PC-9 (cell line): ENCODE measurements around the gene NDST1. TPM values are rescaled to one million over a fixed set of nuclear protein-coding genes. Genes with fewer than 3 reads are reported as not detected.

Experiments used
- BruUV-seq: library from RNA; stranded (reverse); fragments of 400-500 nt; replicated peaks from 2 replicates; lab custom pipeline; 2021; lab: Mats Ljungman, UMichigan
- CTCF ChIA-PET: fragments of 300-600 bp; sonication (Branson Sonifier 250); formaldehyde crosslinking; loops from one replicate; lab custom pipeline; 2022; ENCODE audit warnings: antibody characterized with exemption; lab: Charles Lee
- POLR2A ChIA-PET: fragments of 300-600 bp; sonication (Branson Sonifier 250); formaldehyde crosslinking; loops from one replicate; lab custom pipeline; 2022; ENCODE audit warnings: antibody characterized with exemption; ENCODE audit not compliant: unreplicated experiment; lab: Charles Lee
- DNase-seq, 2 experiments: peaks; one replicate each; pipeline versions ENCODE4 v3.0.0 to v3.0.0-alpha.2; 2015 to 2022; ENCODE audit warnings: mixed read lengths in 1 of 2
- H2AFZ ChIP-seq: fragments of 200-600 bp; sonication (generic); 2 replicates; pipeline ENCODE4 v1.8.1; 2017; ENCODE audit warnings: antibody characterized with exemption
- H3F3A ChIP-seq: fragments of 200-600 bp; sonication (generic); 2 replicates; pipeline ENCODE4 v1.8.1; 2017; ENCODE audit warnings: antibody characterized with exemption, mild to moderate bottlenecking, low read depth; ENCODE audit not compliant: insufficient read depth
- H3K27ac ChIP-seq: fragments of 200-600 bp; sonication (generic); 2 replicates; pipeline ENCODE4 v1.6.1; 2016; ENCODE audit warnings: mixed run types
- H3K27me3 ChIP-seq: fragments of 200-600 bp; sonication (generic); 2 replicates; pipeline ENCODE4 v1.6.1; 2016; ENCODE audit warnings: low read depth, mixed run types; ENCODE audit not compliant: insufficient read depth
- H3K36me3 ChIP-seq: fragments of 200-600 bp; sonication (generic); 2 replicates; pipeline ENCODE4 v1.6.1; 2016; ENCODE audit warnings: low read depth, mixed run types
- H3K4me1 ChIP-seq: fragments of 200-600 bp; sonication (generic); replicated peaks from 2 replicates; pipeline ENCODE4 v1.6.1; 2016; ENCODE audit warnings: mixed run types; ENCODE audit not compliant: insufficient read depth
- H3K4me2 ChIP-seq: fragments of 200-600 bp; sonication (generic); 2 replicates; pipeline ENCODE4 v1.6.1; 2017; ENCODE audit warnings: mixed run types
- H3K4me3 ChIP-seq: fragments of 200-600 bp; sonication (generic); 2 replicates; pipeline ENCODE4 v1.6.1; 2016; ENCODE audit warnings: mixed run types
- H3K79me2 ChIP-seq: fragments of 200-600 bp; sonication (generic); 2 replicates; pipeline ENCODE4 v1.6.1; 2017; ENCODE audit warnings: low read depth, mixed run types
- H3K9me2 ChIP-seq: fragments of 200-600 bp; sonication (generic); 2 replicates; pipeline ENCODE4 v1.8.1; 2017; ENCODE audit warnings: mild to moderate bottlenecking; ENCODE audit not compliant: insufficient read depth
- H3K9me3 ChIP-seq: fragments of 200-600 bp; sonication (generic); 2 replicates; pipeline ENCODE4 v1.8.1; 2016; ENCODE audit warnings: low read depth; ENCODE audit not compliant: insufficient read depth
- H4K20me1 ChIP-seq: fragments of 200-600 bp; sonication (generic); 2 replicates; pipeline ENCODE4 v1.8.1; 2017; ENCODE audit not compliant: insufficient read depth
- CTCF ChIP-seq: fragments of 200-600 bp; sonication (generic); conservative IDR thresholded peaks from 2 replicates; pipeline ENCODE4 v1.6.1; 2017; ENCODE audit warnings: mixed run types, antibody characterized with exemption, mild to moderate bottlenecking, moderate library complexity
- EZH2 ChIP-seq: fragments of 200-600 bp; sonication (generic); IDR thresholded peaks from 2 replicates; pipeline ENCODE4 v1.8.0; 2017; ENCODE audit warnings: antibody characterized with exemption, low read depth
- intact Hi-C: fragments of 100-400 bp; cut with micrococcal nuclease; formaldehyde crosslinking; loops from one replicate; pipeline ENCODE4 v1.10.0; 2022; ENCODE audit not compliant: unreplicated experiment
- total RNA-seq: library from RNA; stranded (reverse); gene quantifications from 2 replicates; pipeline ENCODE4 v1.2.3, GENCODE V29; 2021

The NDST1 gene
- total RNA-seq, 1 experiment from 2014 or later: 94.3 TPM

- Histone ChIP-seq H3K27me3 (no peaks in the 10 kb centered on the region), H3K9me2 (no peaks in the 10 kb centered on the region), H3F3A (no peaks in the 10 kb centered on the region), H4K20me1 (no peaks in the 10 kb centered on the region), H3K79me2 (no peaks in the 10 kb centered on the region), H3K4me3 (no peak overlapping the region), H3K9me3 (no peaks in the 10 kb centered on the region), H2AFZ (no peak overlapping the region), H3K27ac (no peak overlapping the region), H3K4me2 (no peak overlapping the region), H3K36me3 (no peaks in the 10 kb centered on the region), H3K4me1 (no peaks in the 10 kb centered on the region)
- no TSS peak for BruUV-seq
- POLR2A ChIA-PET: interaction anchor here (0.6 kb wide), 1 partner anchor 206 kb away, joined by 3 read pairs; no protein-coding TSS in a partner anchor
- DNase-seq: no peak
- CTCF ChIA-PET: no interaction called here
- intact Hi-C loops: no loop called here
- TF ChIP-seq CTCF (no peak), EZH2 (no peak)
These were observed 97.6 kb downstream of the NDST1 start for GRCh38 chr5:150605546-150605945.

- Histone ChIP-seq H3K27ac (no peak overlapping the region), H3K4me1 (no peaks in the 10 kb centered on the region), H3K27me3 (no peaks in the 10 kb centered on the region), H3K79me2 (no peaks in the 10 kb centered on the region), H3K4me3 (no peak overlapping the region), H3F3A (no peaks in the 10 kb centered on the region), H4K20me1 (no peaks in the 10 kb centered on the region), H2AFZ (no peak overlapping the region), H3K9me3 (no peaks in the 10 kb centered on the region), H3K36me3 (no peaks in the 10 kb centered on the region), H3K9me2 (no peaks in the 10 kb centered on the region), H3K4me2 (no peak overlapping the region)
- BruUV-seq: no TSS peak
- CTCF ChIA-PET: interaction anchor here (0.5 kb wide), 1 partner anchor 95 kb away, joined by 5 read pairs; no protein-coding TSS in a partner anchor
- intact Hi-C loops: no loop called here
- no peak for DNase-seq
- no peak for TF ChIP-seq EZH2
- TF ChIP-seq CTCF: no peak
- POLR2A ChIA-PET: no interaction called here
These were observed 98.5 kb downstream of the NDST1 start for GRCh38 chr5:150606476-150606875.

GRCh38 chr5:150607105-150607504, 99.2 kb downstream of the NDST1 start:
- Histone ChIP-seq H3K9me3 (no peaks in the 10 kb centered on the region), H4K20me1 (no peaks in the 10 kb centered on the region), H3K4me1 (no peaks in the 10 kb centered on the region), H3K36me3 (no peaks in the 10 kb centered on the region), H3K79me2 (no peaks in the 10 kb centered on the region), H3K4me3 (no peak overlapping the region), H3K27me3 (peaks cover 6% of the 10 kb centered on the region; the same call in 1 of the 2 replicates), H2AFZ (no peak overlapping the region), H3K4me2 (no peak overlapping the region), H3K9me2 (no peaks in the 10 kb centered on the region), H3F3A (no peaks in the 10 kb centered on the region), H3K27ac (no peak overlapping the region)
- intact Hi-C loops: no loop called here
- no TSS peak for BruUV-seq
- DNase-seq: no peak
- TF ChIP-seq CTCF (no peak), EZH2 (no peak)
- ChIA-PET POLR2A (no interaction called here), CTCF (interaction anchor here (0.6 kb wide), 1 partner anchor 173 kb away, joined by 3 read pairs; no protein-coding TSS in a partner anchor)

Other genes with a start within 250 kb of the NDST1 start
- gene CAMK2A, start 218.4 kb upstream of the NDST1 start, total RNA-seq: 0.13 and 0.65 TPM in 2 replicates
- gene ARSI, start 205.2 kb upstream of the NDST1 start, total RNA-seq: 2.6 and 3.2 TPM in 2 replicates
- 68.4 and 75.3 TPM in 2 replicates for gene TCOF1, start 150.4 kb upstream of the NDST1 start, total RNA-seq
- 41.1 and 52.0 TPM in 2 replicates for gene CD74, start 95.2 kb upstream of the NDST1 start, total RNA-seq
- gene RPS14, start 58.4 kb upstream of the NDST1 start, total RNA-seq: 2,907 and 3,838 TPM in 2 replicates
- 1.8 and 2.0 TPM in 2 replicates for gene SYNPO, start 132.5 kb downstream of the NDST1 start, total RNA-seq
- 0.25 TPM in 1 of 2 replicates, not detected in the other for gene MYOZ3, start 153.1 kb downstream of the NDST1 start, total RNA-seq
- 49.7 and 57.3 TPM in 2 replicates for gene RBM22, start 192.9 kb downstream of the NDST1 start, total RNA-seq